Measurements from ENCODE around the gene DCP2. TPM values are rescaled to one million over a fixed set of nuclear protein-coding genes. Genes with fewer than 3 reads are reported as not detected.
"Not testable (repeated sequence)": the region's sequence is repeated elsewhere in the genome, so short reads cannot be mapped to it uniquely, and the experiment has no call there.

Gene DCP2
- total RNA-seq, 2 donors from 2014 or later = 24.3 to 35.0 TPM

- no peak for DNase-seq
- no peak for ATAC-seq
- intact Hi-C loops (cut with DNase I, micrococcal nuclease) = no loop called here
Measured at GRCh38 chr5:112960863-112961504, 15.6 kb upstream of the DCP2 start.

GRCh38 chr5:112963374-112963733, 13.2 kb upstream of the DCP2 start:
- DNase-seq; intact Hi-C loops (cut with DNase I, micrococcal nuclease); ATAC-seq: not testable (repeated sequence)

- intact Hi-C loops (cut with DNase I, micrococcal nuclease) = no loop called here
- DNase-seq (no peak), ATAC-seq (no peak)
Measured at GRCh38 chr5:112965733-112966306, 10.8 kb upstream of the DCP2 start.

- no peak for ATAC-seq
- no peak for DNase-seq
- intact Hi-C loops (cut with DNase I, micrococcal nuclease) = no loop called here
Measured at GRCh38 chr5:112967520-112968083, 9.0 kb upstream of the DCP2 start.

GRCh38 chr5:112968411-112969106, 8.0 kb upstream of the DCP2 start:
- intact Hi-C loops (cut with DNase I, micrococcal nuclease) = no loop called here
- no peak for DNase-seq
- ATAC-seq = no peak

- ATAC-seq (no peak), DNase-seq (no peak)
- intact Hi-C loops (cut with DNase I, micrococcal nuclease) = no loop called here
Measured at GRCh38 chr5:112971276-112971675, 5.3 kb upstream of the DCP2 start.

- intact Hi-C loops (cut with DNase I, micrococcal nuclease) = no loop called here
- DNase-seq = no peak
- no peak for ATAC-seq
Measured at GRCh38 chr5:112973036-112973435, 3.6 kb upstream of the DCP2 start.

GRCh38 chr5:112973904-112974303, 2.7 kb upstream of the DCP2 start:
- intact Hi-C loops (cut with DNase I, micrococcal nuclease) = no loop called here
- DNase-seq = no peak
- ATAC-seq = no peak

- DNase-seq (no peak), ATAC-seq (no peak)
- intact Hi-C loops (cut with DNase I, micrococcal nuclease) = no loop called here
Measured at GRCh38 chr5:112974901-112975300, 1.7 kb upstream of the DCP2 start.

- intact Hi-C loops (cut with DNase I, micrococcal nuclease) = no loop called here
- ATAC-seq = peak; percentile 15
- DNase-seq = no peak
Measured at GRCh38 chr5:112975721-112976431, 722 bp upstream of the DCP2 start.

- intact Hi-C loops (cut with DNase I, micrococcal nuclease) = no loop called here
- no peak for ATAC-seq
- no peak for DNase-seq
Measured at GRCh38 chr5:112977440-112977861, 853 bp downstream of the DCP2 start.

- intact Hi-C loops (cut with DNase I, micrococcal nuclease) = no loop called here
- ATAC-seq (no peak), DNase-seq (no peak)
Measured at GRCh38 chr5:112978836-112979235, 2.2 kb downstream of the DCP2 start.

- ATAC-seq (no peak), DNase-seq (no peak)
- intact Hi-C loops (cut with DNase I, micrococcal nuclease) = no loop called here
Measured at GRCh38 chr5:112979723-112980122, 3.1 kb downstream of the DCP2 start.

- no peak for DNase-seq
- intact Hi-C loops (cut with DNase I, micrococcal nuclease) = no loop called here
- no peak for ATAC-seq
Measured at GRCh38 chr5:112983363-112983762, 6.8 kb downstream of the DCP2 start.

- ATAC-seq = no peak
- intact Hi-C loops (cut with DNase I, micrococcal nuclease) = no loop called here
- DNase-seq = no peak
Measured at GRCh38 chr5:112986224-112986623, 9.6 kb downstream of the DCP2 start.

- intact Hi-C loops (cut with DNase I, micrococcal nuclease) = loop anchor here in 1 of 2 donors (5.0 to 10.0 kb wide), 3 partner anchors 329 to 611 kb away; partner anchors contain the start of gene YTHDC2
- DNase-seq = peak in 1 of 2 donors; percentile 81
- peak; percentile 74 for ATAC-seq
Measured at GRCh38 chr5:112995764-112996618, 19.4 kb downstream of the DCP2 start.

GRCh38 chr5:112996830-112997374, 20.3 kb downstream of the DCP2 start:
- DNase-seq = no peak
- intact Hi-C loops (cut with DNase I, micrococcal nuclease) = loop anchor here in 1 of 2 donors (5.0 to 10.0 kb wide), 3 partner anchors 328 to 610 kb away; partner anchors contain the start of gene YTHDC2
- no peak for ATAC-seq

- intact Hi-C loops (cut with DNase I, micrococcal nuclease) = loop anchor here in 1 of 2 donors (5.0 to 10.0 kb wide), 3 partner anchors 327 to 609 kb away; partner anchors contain the start of gene YTHDC2
- DNase-seq = no peak
- no peak for ATAC-seq
Measured at GRCh38 chr5:112998296-112998695, 21.7 kb downstream of the DCP2 start.
